ENCODE results near the gene PBX2. TPM values are rescaled to one million over a fixed set of nuclear protein-coding genes. Genes with fewer than 3 reads are reported as not detected.
"Not testable (repeated sequence)": the region's sequence is repeated elsewhere in the genome, so short reads cannot be mapped to it uniquely, and the experiment has no call there.

PBX2 gene
- total and polyA plus RNA-seq, 4 donors: 1.5 to 52.5 (median 18.7) TPM

DNA sequence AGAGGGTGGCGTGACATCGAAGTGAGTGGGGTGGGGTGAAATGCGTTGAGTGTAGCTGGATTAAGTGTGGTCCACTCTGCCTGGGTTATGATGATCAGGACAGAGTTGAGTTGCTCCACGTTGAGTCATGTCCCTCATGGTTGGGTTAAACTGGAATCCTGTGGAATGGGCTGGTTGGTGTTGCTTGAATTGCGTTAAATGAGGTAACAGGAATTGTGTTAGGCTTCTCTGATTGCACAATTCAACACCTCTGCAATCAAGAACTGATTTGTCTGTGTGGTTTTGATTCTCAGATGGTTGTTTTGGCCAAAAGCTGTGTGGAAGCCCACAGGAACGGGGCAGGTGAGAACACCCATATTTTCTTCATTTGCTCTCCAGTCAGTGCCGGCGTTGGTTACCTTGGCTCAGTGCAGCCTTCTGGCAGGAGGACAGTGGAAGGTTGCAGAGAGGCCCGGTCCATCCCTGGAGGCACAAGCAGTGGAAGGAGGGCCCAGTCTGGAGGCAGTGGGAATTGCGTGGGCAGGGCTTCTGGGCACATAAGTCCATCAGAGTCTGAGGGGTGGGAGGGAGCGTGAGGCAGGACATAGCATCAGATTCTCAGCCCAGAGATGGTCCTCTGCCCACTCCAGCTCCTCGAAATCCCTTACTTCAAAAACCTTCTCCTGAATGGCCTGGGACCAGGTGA is 22.2 kb upstream of the PBX2 start:
- no peak for DNase-seq (ENCODE audit: low spot score)
- no peak overlapping the region for H3K27ac ChIP-seq (ENCODE audit: low read depth in 1 of 2, low read length in 2 of 2)
- 85% methylated on average over 12 of the region's 12 CpGs for WGBS
- H3K9ac ChIP-seq (ENCODE audit: low read depth in 1 of 2, low read length in 2 of 2): no peak overlapping the region
- no peaks in the 10 kb centered on the region for H3K27me3 ChIP-seq (ENCODE audit: control insufficient read depth in 4 of 4, insufficient read depth in 4 of 4, low read length in 3 of 4)
- H3K4me1 ChIP-seq (ENCODE audit: control insufficient read depth in 4 of 4, insufficient read depth in 4 of 4, low read length in 3 of 4): no peaks in the 10 kb centered on the region
- no peak overlapping the region for H3K4me3 ChIP-seq (ENCODE audit: low read depth in 1 of 3, low read length in 3 of 3)
- no peaks in the 10 kb centered on the region for H3K9me3 ChIP-seq (ENCODE audit: control insufficient read depth in 4 of 4, low read length in 3 of 4)
- TF ChIP-seq, protein P1, sequence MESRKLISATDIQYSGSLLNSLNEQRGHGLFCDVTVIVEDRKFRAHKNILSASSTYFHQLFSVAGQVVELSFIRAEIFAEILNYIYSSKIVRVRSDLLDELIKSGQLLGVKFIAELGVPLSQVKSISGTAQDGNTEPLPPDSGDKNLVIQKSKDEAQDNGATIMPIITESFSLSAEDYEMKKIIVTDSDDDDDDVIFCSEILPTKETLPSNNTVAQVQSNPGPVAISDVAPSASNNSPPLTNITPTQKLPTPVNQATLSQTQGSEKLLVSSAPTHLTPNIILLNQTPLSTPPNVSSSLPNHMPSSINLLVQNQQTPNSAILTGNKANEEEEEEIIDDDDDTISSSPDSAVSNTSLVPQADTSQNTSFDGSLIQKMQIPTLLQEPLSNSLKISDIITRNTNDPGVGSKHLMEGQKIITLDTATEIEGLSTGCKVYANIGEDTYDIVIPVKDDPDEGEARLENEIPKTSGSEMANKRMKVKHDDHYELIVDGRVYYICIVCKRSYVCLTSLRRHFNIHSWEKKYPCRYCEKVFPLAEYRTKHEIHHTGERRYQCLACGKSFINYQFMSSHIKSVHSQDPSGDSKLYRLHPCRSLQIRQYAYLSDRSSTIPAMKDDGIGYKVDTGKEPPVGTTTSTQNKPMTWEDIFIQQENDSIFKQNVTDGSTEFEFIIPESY (IDR thresholded peaks at IDR 0.05): no peak
- TF ChIP-seq RAD21 (IDR thresholded peaks at IDR 0.05) (no peak), RXRA (IDR thresholded peaks at IDR 0.05) (no peak), JUND (IDR thresholded peaks at IDR 0.05) (no peak), FOXA2 (IDR thresholded peaks at IDR 0.05) (no peak), NR2F2 (IDR thresholded peaks at IDR 0.05) (no peak), EGR1 (IDR thresholded peaks at IDR 0.05; ENCODE audit: low read depth in 2 of 2) (no peak), GABPA (IDR thresholded peaks at IDR 0.05 in 1 of 2, conservative IDR thresholded peaks at IDR 0.05 in 1 of 2) (no peak), HNF4A (conservative IDR thresholded peaks at IDR 0.05) (no peak), YY1 (IDR thresholded peaks at IDR 0.05) (no peak)
- TF ChIP-seq, protein P2, sequence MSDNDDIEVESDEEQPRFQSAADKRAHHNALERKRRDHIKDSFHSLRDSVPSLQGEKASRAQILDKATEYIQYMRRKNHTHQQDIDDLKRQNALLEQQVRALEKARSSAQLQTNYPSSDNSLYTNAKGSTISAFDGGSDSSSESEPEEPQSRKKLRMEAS (IDR thresholded peaks at IDR 0.05): no peak
- TF ChIP-seq, protein P3, sequence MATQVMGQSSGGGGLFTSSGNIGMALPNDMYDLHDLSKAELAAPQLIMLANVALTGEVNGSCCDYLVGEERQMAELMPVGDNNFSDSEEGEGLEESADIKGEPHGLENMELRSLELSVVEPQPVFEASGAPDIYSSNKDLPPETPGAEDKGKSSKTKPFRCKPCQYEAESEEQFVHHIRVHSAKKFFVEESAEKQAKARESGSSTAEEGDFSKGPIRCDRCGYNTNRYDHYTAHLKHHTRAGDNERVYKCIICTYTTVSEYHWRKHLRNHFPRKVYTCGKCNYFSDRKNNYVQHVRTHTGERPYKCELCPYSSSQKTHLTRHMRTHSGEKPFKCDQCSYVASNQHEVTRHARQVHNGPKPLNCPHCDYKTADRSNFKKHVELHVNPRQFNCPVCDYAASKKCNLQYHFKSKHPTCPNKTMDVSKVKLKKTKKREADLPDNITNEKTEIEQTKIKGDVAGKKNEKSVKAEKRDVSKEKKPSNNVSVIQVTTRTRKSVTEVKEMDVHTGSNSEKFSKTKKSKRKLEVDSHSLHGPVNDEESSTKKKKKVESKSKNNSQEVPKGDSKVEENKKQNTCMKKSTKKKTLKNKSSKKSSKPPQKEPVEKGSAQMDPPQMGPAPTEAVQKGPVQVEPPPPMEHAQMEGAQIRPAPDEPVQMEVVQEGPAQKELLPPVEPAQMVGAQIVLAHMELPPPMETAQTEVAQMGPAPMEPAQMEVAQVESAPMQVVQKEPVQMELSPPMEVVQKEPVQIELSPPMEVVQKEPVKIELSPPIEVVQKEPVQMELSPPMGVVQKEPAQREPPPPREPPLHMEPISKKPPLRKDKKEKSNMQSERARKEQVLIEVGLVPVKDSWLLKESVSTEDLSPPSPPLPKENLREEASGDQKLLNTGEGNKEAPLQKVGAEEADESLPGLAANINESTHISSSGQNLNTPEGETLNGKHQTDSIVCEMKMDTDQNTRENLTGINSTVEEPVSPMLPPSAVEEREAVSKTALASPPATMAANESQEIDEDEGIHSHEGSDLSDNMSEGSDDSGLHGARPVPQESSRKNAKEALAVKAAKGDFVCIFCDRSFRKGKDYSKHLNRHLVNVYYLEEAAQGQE (IDR thresholded peaks at IDR 0.05): no peak
- H3K36me3 ChIP-seq (ENCODE audit: control insufficient read depth in 4 of 4, insufficient read depth in 3 of 4, low read depth in 1 of 4, low read length in 3 of 4): no peaks in the 10 kb centered on the region

DNA sequence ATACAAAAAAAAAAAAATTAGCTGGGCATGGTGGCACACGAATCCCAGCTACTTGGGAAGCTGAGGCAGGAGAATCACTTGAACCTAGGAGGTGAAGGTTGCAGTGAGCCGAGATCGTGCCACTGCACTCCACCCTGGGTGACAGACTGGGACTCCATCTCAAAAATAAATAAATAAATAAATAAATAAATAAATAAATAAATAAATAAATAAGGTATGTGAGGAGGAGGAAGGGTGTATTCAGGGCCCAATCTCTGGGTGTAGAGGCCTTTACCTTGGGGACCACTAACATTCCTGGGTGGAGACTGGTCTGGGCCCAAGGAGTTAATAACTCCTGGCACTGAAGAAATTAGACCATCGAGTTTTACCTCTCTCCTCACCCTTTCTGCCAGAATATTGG is 21.4 kb upstream of the PBX2 start:
- H3K9ac ChIP-seq (ENCODE audit: low read depth in 1 of 2, low read length in 2 of 2); H3K9me3 ChIP-seq (ENCODE audit: control insufficient read depth in 4 of 4, low read length in 3 of 4); H3K27ac ChIP-seq (ENCODE audit: low read depth in 1 of 2, low read length in 2 of 2); H3K4me1 ChIP-seq (ENCODE audit: control insufficient read depth in 4 of 4, insufficient read depth in 4 of 4, low read length in 3 of 4); H3K36me3 ChIP-seq (ENCODE audit: control insufficient read depth in 4 of 4, insufficient read depth in 3 of 4, low read depth in 1 of 4, low read length in 3 of 4); H3K27me3 ChIP-seq (ENCODE audit: control insufficient read depth in 4 of 4, insufficient read depth in 4 of 4, low read length in 3 of 4); H3K4me3 ChIP-seq (ENCODE audit: low read depth in 1 of 3, low read length in 3 of 3); DNase-seq (ENCODE audit: low spot score): not testable (repeated sequence)
- 83% methylated on average over 4 of the region's 4 CpGs for WGBS

DNA sequence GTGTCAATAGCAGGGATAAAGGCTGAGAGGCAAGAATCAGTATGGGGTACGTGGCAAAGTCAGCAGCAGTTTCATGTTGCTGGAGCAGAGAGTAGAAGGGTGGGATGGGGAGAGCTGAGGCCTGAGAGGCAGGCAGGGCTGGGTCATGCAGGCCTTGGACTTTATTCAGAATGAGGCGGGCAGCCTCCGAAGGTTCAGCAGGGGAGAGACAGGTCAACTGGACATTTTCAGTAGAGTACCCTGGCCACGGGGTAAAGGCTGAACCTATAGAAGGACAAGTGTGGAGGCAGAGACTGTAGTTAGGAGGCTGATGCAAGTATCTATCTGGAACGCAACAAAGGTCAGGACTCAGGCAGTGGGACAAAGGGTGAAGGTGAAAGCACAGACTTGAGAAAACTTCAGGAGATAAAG is 20.2 kb upstream of the PBX2 start:
- WGBS: 77% methylated on average over 5 of the region's 5 CpGs
- Histone ChIP-seq H3K9me3 (ENCODE audit: control insufficient read depth in 4 of 4, low read length in 3 of 4) (no peaks in the 10 kb centered on the region), H3K9ac (ENCODE audit: low read depth in 1 of 2, low read length in 2 of 2) (no peak overlapping the region)
- TF ChIP-seq, protein P3 (IDR thresholded peaks at IDR 0.05): no peak
- TF ChIP-seq HNF4G (IDR thresholded peaks at IDR 0.05) (no peak), YY1 (IDR thresholded peaks at IDR 0.05) (no peak), GABPA (IDR thresholded peaks at IDR 0.05 in 1 of 2, conservative IDR thresholded peaks at IDR 0.05 in 1 of 2) (no peak), EGR1 (IDR thresholded peaks at IDR 0.05; ENCODE audit: low read depth in 2 of 2) (no peak), NR2F2 (IDR thresholded peaks at IDR 0.05) (no peak)
- TF ChIP-seq, protein P1 (IDR thresholded peaks at IDR 0.05): no peak

More for the DNA sequence above, 20.2 kb upstream of the PBX2 start:
- no peak for DNase-seq (ENCODE audit: low spot score)
- H3K27ac ChIP-seq (ENCODE audit: low read depth in 1 of 2, low read length in 2 of 2): no peak overlapping the region
- H3K4me1 ChIP-seq (ENCODE audit: control insufficient read depth in 4 of 4, insufficient read depth in 4 of 4, low read length in 3 of 4): no peaks in the 10 kb centered on the region
- no peaks in the 10 kb centered on the region for H3K27me3 ChIP-seq (ENCODE audit: control insufficient read depth in 4 of 4, insufficient read depth in 4 of 4, low read length in 3 of 4)
- no peak overlapping the region for H3K4me3 ChIP-seq (ENCODE audit: low read depth in 1 of 3, low read length in 3 of 3)
- H3K36me3 ChIP-seq (ENCODE audit: control insufficient read depth in 4 of 4, insufficient read depth in 3 of 4, low read depth in 1 of 4, low read length in 3 of 4): no peaks in the 10 kb centered on the region
